GM12801 (cell line): ENCODE results near the gene SLC37A3.

Source experiments
- TF ChIP-seq, protein P1 (sequence below): IDR thresholded peaks from one replicate; pipeline ENCODE4 v1.5.1; 2011; ENCODE audit warnings: control low read depth; ENCODE audit not compliant: insufficient read length; ENCODE audit errors: extremely low read depth

The SLC37A3 gene

DNA sequence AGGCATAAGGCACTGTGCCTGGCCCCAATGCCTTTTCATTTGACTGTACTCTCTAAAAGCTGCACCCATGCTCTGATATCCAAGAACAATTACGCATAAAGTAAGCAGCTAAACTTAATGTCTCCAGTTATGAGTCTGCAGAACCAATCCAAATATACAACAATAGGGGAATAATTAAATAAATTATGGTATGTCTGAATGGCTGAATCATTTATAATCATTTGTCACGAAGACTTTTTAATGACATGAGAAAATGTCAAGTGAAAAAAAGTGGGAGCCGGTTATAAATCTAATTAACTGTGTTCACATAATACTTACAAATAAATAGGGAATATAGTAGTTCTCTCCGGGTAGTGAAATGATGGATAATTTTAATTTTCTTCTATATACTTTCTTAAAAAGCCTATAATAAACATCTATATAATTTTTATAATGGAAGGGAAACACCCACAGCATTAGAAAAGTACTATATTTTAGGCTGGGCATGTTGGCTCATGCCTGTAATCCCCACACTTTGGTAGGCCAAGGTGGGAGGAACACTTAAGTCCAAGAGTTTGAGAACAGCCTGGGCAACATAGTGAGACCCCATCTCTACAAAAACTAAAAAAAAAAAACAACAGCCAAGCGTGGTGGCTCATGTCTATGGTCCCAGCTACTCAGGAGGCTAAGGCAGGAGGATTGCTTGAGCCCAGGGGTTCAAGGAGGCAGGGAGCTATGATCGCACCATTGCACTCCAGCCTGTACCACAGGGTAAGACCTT is 14.2 kb downstream of the SLC37A3 start:
- TF ChIP-seq, protein P1, sequence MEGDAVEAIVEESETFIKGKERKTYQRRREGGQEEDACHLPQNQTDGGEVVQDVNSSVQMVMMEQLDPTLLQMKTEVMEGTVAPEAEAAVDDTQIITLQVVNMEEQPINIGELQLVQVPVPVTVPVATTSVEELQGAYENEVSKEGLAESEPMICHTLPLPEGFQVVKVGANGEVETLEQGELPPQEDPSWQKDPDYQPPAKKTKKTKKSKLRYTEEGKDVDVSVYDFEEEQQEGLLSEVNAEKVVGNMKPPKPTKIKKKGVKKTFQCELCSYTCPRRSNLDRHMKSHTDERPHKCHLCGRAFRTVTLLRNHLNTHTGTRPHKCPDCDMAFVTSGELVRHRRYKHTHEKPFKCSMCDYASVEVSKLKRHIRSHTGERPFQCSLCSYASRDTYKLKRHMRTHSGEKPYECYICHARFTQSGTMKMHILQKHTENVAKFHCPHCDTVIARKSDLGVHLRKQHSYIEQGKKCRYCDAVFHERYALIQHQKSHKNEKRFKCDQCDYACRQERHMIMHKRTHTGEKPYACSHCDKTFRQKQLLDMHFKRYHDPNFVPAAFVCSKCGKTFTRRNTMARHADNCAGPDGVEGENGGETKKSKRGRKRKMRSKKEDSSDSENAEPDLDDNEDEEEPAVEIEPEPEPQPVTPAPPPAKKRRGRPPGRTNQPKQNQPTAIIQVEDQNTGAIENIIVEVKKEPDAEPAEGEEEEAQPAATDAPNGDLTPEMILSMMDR: no peak

DNA sequence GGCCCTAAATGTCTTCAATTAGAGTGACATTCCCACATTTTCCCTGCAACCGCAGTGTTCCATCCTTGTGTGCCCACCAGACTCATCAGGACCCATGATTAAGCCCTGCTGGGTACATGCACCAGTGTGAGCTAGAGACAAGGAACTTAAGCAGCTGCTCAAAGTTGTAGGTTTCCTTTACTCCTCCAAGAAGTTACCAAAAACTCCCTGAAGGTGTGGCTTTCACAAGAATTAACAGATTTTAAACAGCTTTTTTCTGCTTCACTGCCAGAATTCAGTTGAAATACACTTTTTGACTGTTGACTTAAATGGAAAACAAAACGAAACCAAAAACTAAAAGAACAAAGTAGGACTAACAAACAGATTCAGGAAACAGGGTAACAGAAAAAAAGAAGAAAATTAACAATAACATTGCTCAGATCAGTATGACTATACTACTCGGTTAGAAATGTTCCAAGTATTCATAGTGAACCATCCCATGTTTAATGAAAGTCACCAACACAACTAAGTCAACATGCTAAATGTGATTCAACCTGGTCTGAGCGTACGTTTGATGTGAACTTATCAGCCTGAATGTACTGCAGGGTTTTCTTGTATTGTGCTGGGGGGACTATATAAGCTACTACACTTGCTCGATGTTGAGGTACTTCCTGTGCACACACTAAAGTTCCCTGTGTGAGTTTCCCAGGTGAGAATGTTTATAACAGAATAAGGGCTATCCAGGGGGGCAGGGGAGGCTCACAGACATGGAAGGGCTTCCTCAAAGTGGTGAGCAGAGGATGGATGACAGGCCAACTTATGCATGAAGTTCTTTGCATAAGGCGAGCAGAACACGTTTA is 22.2 kb downstream of the SLC37A3 start:
- TF ChIP-seq, protein P1: no peak

DNA sequence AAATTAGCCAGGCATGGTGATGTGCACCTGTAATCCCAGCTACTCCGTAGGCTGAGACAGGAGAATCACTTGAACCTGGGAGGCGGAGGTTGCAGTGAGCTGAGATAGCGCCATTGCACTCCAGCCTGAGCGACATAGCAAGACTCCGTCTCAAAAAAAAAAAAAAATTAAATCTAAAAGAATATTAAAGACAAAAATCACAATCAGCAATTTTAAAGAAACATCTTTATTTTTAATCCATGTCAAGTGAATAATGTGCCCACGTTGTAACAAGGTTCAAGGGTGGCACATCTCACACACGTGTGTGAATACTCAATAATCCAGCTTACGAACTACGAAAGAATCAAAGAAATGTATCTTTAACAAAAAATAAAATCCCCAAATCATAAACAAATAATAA is 23.0 kb downstream of the SLC37A3 start:
- TF ChIP-seq, protein P1: no peak

DNA sequence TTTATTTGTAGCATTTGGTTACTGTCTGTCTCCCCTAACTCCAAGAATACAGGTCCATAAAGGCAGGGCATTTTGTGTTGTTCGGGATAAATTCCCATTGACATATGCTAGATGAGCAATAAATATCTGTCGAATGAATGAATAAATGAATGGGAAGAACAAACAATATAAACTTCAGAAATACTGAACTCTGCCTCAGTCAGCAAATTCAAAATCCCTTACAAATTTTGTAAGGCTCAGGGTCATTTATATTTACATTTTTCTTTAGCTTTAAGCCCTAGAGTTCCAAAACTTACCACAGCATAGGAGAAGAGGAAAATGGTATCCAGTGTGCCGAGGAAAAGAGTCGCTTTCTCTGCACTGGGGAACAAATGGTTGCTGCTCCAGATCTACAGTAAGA is 29.0 kb downstream of the SLC37A3 start:
- TF ChIP-seq, protein P1: no peak

DNA sequence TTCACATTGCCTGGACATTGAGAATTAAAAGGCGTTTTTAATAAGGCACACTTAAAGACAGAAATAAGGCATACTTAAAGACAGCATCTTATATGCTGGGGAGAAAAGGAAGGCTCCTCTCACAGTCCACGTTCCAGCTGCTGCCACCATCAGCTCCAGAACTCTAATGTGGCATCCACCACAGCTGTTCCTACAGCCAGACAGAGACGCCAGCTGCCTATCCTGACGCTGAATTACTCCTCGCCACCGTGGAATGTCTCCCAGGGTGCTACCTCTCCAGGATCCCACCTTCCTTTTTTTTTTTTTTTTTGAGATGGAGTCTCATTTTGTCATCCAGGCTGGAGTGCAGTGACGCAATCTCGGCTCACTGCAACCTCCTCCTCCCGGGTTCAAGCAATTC is 30.8 kb downstream of the SLC37A3 start:
- TF ChIP-seq, protein P1: no peak

DNA sequence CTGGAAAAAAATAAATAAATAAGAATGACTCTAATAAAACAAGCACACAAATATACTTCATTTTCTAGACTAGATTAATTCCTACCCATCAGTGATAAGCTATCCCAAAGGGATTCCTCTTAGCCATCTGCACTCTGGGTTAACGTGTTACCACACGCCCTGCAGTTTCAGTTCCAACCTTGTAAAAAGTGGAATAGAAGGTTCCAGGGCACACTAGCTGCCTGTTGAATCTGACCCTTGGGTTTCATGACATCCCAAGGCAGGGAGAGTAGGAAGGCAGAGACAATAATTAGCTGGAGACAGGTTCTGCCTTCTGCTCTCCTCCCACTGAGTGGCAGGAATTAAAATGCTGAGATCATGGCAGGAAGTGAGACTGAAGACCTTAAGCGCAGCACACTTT is 33.5 kb downstream of the SLC37A3 start:
- TF ChIP-seq, protein P1: no peak

DNA sequence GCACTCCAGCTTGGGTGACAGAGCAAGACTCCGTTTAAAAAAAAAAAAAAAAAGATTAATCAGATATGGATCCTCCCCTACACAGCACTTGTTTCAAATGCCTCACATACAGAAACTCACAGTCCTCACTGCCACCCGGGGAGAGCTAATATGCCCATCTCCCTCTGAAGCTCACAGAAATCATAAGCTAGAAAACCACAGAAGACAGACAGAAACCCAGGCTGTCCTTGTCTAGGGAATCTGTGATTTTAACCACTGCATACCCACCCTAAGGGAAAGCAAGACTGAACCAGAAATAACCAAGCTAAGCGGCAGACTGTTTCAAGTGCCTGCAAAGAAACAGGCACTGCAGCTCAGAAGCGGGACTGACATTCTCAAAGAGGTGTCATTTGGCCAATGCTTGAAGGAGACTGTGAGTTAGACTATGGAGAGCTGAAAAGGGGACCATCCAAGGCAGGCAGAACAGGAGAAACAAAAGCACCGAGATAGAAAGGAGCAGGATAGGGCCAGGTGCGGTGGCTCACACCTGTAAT is 37.6 kb downstream of the SLC37A3 start:
- TF ChIP-seq, protein P1: no peak
